DOHH2 (cell line): Measurements from ENCODE around the gene RPL29.

ENCODE experiments used
- H3F3A ChIP-seq: fragments of 200-600 bp; sonication (generic), shearing (Covaris generic); 2 replicates; pipeline ENCODE4 v1.6.0; 2016; ENCODE audit warnings: antibody characterized with exemption, mild to moderate bottlenecking; ENCODE audit not compliant: control insufficient read depth, insufficient read depth
- H3K27ac ChIP-seq: fragments of 200-600 bp; sonication (generic); 2 replicates; pipeline ENCODE4 v1.5.1; 2014; ENCODE audit warnings: low read depth, mild to moderate bottlenecking, low read length, moderate library complexity
- H3K27me3 ChIP-seq: fragments of 200-600 bp; sonication (generic); 2 replicates; pipeline ENCODE4 v1.6.1; 2014; ENCODE audit warnings: mild to moderate bottlenecking, low read length, mixed read lengths; ENCODE audit not compliant: control insufficient read depth
- H3K36me3 ChIP-seq: fragments of 200-600 bp; sonication (generic); 2 replicates; pipeline ENCODE4 v1.6.1; 2014; ENCODE audit warnings: mild to moderate bottlenecking, low read length, moderate library complexity, mixed read lengths; ENCODE audit not compliant: control insufficient read depth
- H3K4me1 ChIP-seq: fragments of 200-600 bp; sonication (generic); 2 replicates; pipeline ENCODE4 v1.6.1; 2014; ENCODE audit warnings: mild to moderate bottlenecking, low read length, mixed read lengths; ENCODE audit not compliant: control insufficient read depth
- H3K4me2 ChIP-seq: fragments of 200-600 bp; sonication (generic); 2 replicates; pipeline ENCODE4 v1.6.0; 2014; ENCODE audit warnings: mild to moderate bottlenecking, low read length, moderate library complexity
- H3K4me3 ChIP-seq: fragments of 200-600 bp; sonication (generic); 2 replicates; pipeline ENCODE4 v1.5.1; 2014; ENCODE audit warnings: mild to moderate bottlenecking, low read length, mixed read lengths
- H3K79me2 ChIP-seq: fragments of 200-600 bp; sonication (generic); 2 replicates; pipeline ENCODE4 v1.6.1; 2014; ENCODE audit warnings: mild to moderate bottlenecking, low read length, mixed read lengths; ENCODE audit not compliant: control insufficient read depth
- H3K9me2 ChIP-seq: fragments of 200-600 bp; sonication (generic); replicated peaks from 2 replicates; pipeline ENCODE4 v1.6.1; 2014; ENCODE audit warnings: mild to moderate bottlenecking, low read length, mixed read lengths; ENCODE audit not compliant: control insufficient read depth
- H3K9me3 ChIP-seq: fragments of 200-600 bp; sonication (generic); 2 replicates; pipeline ENCODE4 v1.6.1; 2014; ENCODE audit warnings: antibody characterized with exemption, low read length, mixed read lengths; ENCODE audit not compliant: control insufficient read depth, insufficient read depth
- H4K20me1 ChIP-seq: fragments of 200-600 bp; sonication (generic); 2 replicates; pipeline ENCODE4 v1.6.0; 2014; ENCODE audit warnings: low read depth, mild to moderate bottlenecking, antibody characterized with exemption, low read length, moderate library complexity; ENCODE audit not compliant: control insufficient read depth, insufficient read depth
- EZH2phosphoT487 ChIP-seq: fragments of 200-600 bp; sonication (generic); IDR thresholded peaks from 2 replicates; pipeline ENCODE4 v1.6.1; 2017; ENCODE audit warnings: borderline replicate concordance, mild to moderate bottlenecking, antibody characterized with exemption, low read length, moderate library complexity, mixed read lengths
- TF ChIP-seq, protein P1 (sequence below): fragments of 200-600 bp; sonication (generic); IDR thresholded peaks from one replicate; pipeline ENCODE4 v1.5.1; 2014; ENCODE audit warnings: antibody characterized with exemption, mild to moderate bottlenecking, low read depth, low read length; ENCODE audit not compliant: poor library complexity, severe bottlenecking

RPL29 gene

DNA sequence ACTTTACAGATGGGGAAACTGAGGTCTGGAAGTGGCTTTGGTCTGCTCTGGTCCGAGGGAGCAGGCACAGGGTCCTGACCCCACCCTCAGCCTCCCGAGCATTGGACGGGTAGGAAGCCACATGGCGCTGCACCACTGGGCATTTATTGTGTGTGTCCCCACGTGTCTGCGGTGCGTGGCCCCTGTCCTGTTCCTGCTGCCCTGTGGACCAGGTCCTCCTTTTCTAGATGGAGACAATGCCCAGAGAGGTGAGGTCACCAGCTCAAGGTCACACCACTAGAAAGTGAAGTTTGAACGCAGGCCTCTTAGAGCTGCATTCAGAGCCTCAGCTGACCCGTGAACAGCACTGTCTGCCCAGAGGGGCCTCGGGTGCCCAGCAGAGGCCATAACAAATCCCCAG, 33.8 kb upstream of the RPL29 start:
- H3K4me2 ChIP-seq: no peak overlapping the region
- H3K79me2 ChIP-seq: no peaks in the 10 kb centered on the region
- H3K27me3 ChIP-seq: no peaks in the 10 kb centered on the region
- H4K20me1 ChIP-seq: no peaks in the 10 kb centered on the region
- no peaks in the 10 kb centered on the region; the same call in 1 of the 2 replicates for H3K4me1 ChIP-seq
- H3K36me3 ChIP-seq: no peaks in the 10 kb centered on the region
- no peak for TF ChIP-seq EZH2phosphoT487
- TF ChIP-seq, protein P1, sequence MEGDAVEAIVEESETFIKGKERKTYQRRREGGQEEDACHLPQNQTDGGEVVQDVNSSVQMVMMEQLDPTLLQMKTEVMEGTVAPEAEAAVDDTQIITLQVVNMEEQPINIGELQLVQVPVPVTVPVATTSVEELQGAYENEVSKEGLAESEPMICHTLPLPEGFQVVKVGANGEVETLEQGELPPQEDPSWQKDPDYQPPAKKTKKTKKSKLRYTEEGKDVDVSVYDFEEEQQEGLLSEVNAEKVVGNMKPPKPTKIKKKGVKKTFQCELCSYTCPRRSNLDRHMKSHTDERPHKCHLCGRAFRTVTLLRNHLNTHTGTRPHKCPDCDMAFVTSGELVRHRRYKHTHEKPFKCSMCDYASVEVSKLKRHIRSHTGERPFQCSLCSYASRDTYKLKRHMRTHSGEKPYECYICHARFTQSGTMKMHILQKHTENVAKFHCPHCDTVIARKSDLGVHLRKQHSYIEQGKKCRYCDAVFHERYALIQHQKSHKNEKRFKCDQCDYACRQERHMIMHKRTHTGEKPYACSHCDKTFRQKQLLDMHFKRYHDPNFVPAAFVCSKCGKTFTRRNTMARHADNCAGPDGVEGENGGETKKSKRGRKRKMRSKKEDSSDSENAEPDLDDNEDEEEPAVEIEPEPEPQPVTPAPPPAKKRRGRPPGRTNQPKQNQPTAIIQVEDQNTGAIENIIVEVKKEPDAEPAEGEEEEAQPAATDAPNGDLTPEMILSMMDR: no peak
- no peak overlapping the region for H3K27ac ChIP-seq
- no peaks in the 10 kb centered on the region for H3K9me3 ChIP-seq
- no peaks in the 10 kb centered on the region for H3F3A ChIP-seq
- H3K4me3 ChIP-seq: no peak overlapping the region
- no peaks in the 10 kb centered on the region for H3K9me2 ChIP-seq

DNA sequence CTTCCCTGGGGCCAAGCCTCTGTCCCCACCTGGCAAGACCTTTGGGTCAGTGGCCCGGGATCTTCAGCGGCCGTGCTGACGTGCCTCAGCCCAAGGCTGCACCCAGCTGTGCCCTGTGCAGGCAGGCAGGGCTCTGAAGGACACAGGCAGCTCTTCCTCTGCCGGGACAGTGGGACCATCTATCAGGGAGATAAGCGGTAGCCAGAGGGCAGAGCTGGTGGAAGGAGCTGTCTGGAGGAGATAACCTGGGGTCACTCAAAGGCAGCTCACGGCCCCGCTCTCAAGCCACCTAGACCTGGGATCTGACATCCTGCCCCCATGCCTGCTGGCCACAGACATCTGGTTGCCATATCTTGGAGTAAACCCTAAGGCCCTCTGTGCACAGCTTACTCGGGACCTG, 33.4 kb upstream of the RPL29 start:
- Histone ChIP-seq H3K4me2 (no peak overlapping the region), H3K27ac (no peak overlapping the region)
- TF ChIP-seq, protein P1: no peak
- TF ChIP-seq EZH2phosphoT487: no peak

DNA sequence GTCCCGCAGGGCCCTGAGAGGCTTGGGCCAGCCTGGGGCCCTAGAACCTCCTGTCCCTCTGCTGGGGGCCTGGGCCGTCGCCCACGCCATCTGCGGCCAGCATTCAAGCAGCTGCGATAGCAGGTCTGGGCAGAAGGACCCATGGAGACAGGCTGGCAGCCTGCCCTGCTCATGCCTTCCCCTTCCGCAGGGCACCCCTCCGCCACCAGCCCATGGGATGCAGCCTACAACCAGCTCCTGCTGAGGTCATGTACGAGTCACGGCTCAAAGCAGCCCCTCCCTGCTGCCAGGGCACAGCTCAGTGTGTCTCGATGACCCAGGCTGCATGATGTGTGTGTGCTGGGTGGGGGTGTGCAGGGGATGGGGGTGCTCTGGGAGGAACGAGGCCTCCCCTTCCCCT, 32.9 kb upstream of the RPL29 start:
- Histone ChIP-seq H3K9me2 (no peaks in the 10 kb centered on the region), H3K9me3 (no peaks in the 10 kb centered on the region), H3K4me2 (no peak overlapping the region), H3K36me3 (no peaks in the 10 kb centered on the region), H3F3A (no peaks in the 10 kb centered on the region), H3K27me3 (no peaks in the 10 kb centered on the region), H3K4me1 (peaks cover 10% of the 10 kb centered on the region), H3K27ac (no peak overlapping the region), H4K20me1 (no peaks in the 10 kb centered on the region), H3K79me2 (no peaks in the 10 kb centered on the region), H3K4me3 (no peak overlapping the region)
- no peak for TF ChIP-seq EZH2phosphoT487
- TF ChIP-seq, protein P1: no peak

More for the DNA sequence above, 33.4 kb upstream of the RPL29 start:
- Histone ChIP-seq H3K27me3 (no peaks in the 10 kb centered on the region), H3K9me2 (no peaks in the 10 kb centered on the region), H3K79me2 (no peaks in the 10 kb centered on the region), H3K4me3 (no peak overlapping the region), H3F3A (no peaks in the 10 kb centered on the region), H3K9me3 (no peaks in the 10 kb centered on the region), H4K20me1 (no peaks in the 10 kb centered on the region), H3K4me1 (peaks cover 5% of the 10 kb centered on the region), H3K36me3 (no peaks in the 10 kb centered on the region)

DNA sequence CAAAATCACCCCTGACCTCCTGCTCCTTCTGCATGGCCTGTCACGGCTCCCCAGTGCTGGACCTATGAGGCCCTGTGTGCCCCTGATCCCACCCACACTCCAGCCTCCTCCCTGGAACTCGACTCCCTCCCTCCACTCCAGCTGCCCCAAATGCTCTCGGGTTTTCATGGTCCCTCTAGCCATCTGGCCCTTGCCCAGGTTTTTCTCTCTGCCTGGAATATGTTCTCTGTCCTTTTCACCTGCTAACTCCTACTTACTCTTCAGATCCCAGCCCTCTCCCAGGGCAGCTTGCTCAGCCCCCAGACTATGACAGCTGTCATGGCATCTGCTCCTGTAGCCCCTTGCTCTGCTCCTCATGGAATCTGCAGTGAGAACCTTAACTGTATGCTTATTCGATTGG, 30.3 kb upstream of the RPL29 start:
- Histone ChIP-seq H3F3A (no peaks in the 10 kb centered on the region), H3K27me3 (no peaks in the 10 kb centered on the region), H3K79me2 (no peaks in the 10 kb centered on the region), H3K9me3 (no peaks in the 10 kb centered on the region), H3K4me3 (no peak overlapping the region), H3K4me2 (no peak overlapping the region), H3K4me1 (peaks cover 21% of the 10 kb centered on the region), H3K9me2 (no peaks in the 10 kb centered on the region), H3K36me3 (no peaks in the 10 kb centered on the region), H3K27ac (no peak overlapping the region), H4K20me1 (no peaks in the 10 kb centered on the region)
- TF ChIP-seq EZH2phosphoT487: no peak
- TF ChIP-seq, protein P1: no peak
